GM18499 (cell line): ENCODE data around the gene TBC1D14.
A peak's percentile ranks its signal among the peaks of the same experiment; 100 is the strongest.

Source experiments
- ATAC-seq: cut with Tn5 transposase; IDR thresholded peaks from one replicate; pipeline ENCODE4 v1.9.1; 2021; ENCODE audit warnings: moderate number of reproducible peaks; ENCODE audit not compliant: insufficient read depth, unreplicated experiment

TBC1D14 gene

DNA sequence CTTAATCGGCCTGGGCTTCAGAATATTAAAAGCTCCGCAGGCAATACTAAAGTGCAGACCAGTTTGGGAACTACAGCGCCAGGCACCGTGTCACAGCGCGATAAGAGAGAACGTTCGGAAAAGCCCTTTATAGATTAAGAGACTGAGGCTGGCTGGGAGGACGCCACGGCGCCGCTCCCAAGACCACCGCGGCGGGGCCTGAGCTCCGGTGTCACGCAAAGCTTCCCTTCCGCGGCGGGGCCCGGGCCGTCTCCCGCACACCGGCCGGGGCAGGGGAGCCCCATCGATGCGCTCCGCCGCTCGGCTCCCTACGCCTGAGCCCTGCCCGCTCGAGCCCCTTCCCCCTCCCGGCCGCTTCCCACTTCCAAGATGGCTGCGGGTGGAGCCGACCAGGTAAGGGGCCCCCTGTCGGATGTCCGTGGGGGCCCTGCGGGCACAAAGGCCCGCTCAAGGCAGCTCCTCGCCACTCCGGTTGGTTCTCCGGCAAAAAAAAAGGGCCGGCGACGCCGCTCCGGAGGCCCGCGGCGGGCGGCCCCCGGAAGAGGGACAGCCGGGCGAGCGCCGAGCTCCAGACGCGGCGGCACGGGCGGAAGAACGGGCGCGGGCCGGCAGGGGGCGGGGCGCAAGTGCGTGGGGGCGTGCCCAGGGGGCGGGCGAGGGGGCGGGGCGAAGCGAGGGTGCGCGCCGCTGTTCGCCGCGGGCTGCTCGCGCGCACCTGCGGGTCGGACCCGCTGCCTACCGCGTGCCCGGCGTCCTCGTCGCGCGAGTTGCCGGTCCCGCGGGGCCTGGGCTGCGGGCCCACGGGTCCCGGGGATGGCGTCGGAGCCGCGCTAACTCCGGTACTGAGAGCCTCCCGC lies at the start of gene TBC1D14:
TSS of gene TBC1D14 (plus strand) at position 714 of the 857 bp plus-strand sequence. CDS start 13,564 bp downstream, outside the sequence.
- peak; percentile 61 for ATAC-seq

DNA sequence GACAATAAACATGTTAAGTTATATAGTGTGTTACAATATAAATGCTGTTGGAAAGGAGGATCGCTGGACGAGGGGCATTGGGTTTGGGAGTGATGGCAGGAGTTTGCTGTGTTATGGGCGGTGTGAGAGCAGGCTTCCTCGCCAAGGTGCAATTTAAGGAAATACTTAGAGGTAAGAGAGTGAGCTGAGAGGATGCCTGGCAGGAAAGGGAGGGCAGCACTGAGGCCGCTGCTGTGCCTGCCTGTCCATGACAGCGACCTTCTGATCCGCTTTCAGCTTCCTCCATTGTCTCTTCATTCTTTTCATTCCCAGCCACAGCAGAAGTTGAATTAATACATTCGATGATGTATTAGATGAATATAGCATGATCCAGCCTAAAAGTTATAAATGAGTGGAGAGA lies 41.2 kb upstream of the TBC1D14 start:
- no peak for ATAC-seq

DNA sequence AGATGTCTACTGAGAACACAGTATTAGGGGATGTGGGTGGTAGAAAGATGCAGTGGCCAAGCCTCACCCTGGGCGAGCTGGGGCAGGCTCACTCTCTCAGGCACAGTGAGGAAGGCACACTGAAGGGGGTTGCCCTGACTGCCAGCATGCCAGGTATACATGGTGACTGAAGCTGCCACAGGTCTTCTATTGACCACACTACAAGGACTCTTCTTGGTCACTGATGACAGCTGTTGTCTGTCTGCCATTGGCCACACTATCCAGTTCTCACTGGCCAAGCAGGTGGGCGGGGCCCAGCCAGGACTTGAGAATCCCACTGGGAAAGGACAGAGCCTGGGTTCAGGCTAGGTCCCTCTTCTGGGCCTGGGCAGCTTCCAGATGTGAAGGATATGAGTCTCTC lies 39.7 kb upstream of the TBC1D14 start:
- ATAC-seq = no peak

DNA sequence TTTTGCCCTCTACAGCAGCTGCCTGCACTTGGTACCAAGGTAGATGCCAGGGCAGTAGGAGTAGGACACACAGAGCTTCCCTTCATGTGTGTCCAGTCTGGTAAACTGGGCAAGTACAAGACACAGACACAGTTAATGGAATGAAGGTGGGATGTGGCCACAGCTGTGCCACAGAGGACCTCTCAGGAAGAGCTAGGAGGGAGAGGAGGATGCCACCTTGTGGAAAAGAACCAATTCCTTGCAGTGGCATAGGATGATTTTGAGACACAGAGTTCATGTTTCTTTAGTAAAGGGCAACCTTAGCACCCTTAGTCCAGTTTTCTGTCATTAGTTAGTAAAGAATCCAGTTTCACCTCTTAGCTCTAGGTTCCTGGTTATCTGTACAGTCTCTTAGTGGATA lies 36.3 kb upstream of the TBC1D14 start:
- no peak for ATAC-seq

- no peak for ATAC-seq
These were observed 35.7 kb upstream of the TBC1D14 start for GRCh38 chr4:6873792-6874461.

- ATAC-seq = no peak
These were observed 34.6 kb upstream of the TBC1D14 start for GRCh38 chr4:6874981-6875380.

DNA sequence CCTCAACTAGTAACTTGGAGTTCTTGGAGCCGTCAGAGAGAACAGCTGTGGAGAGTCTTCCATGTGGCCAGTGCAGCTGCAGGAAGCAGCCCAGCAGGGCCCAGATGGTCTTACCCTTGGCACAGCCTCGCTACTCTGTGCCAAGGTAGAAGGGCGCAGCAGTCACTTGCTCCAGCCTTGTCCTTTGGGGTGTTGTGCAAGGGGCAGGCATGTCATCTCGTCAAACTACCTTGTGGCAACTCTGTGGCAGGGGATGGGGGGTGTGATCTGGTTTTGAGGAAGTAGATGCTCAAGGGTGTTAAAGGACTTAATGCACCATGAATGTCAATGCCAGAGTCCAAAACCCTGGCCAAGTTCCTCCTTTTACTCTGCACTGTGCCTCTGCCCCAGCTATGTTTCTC lies 34.2 kb upstream of the TBC1D14 start:
- no peak for ATAC-seq

DNA sequence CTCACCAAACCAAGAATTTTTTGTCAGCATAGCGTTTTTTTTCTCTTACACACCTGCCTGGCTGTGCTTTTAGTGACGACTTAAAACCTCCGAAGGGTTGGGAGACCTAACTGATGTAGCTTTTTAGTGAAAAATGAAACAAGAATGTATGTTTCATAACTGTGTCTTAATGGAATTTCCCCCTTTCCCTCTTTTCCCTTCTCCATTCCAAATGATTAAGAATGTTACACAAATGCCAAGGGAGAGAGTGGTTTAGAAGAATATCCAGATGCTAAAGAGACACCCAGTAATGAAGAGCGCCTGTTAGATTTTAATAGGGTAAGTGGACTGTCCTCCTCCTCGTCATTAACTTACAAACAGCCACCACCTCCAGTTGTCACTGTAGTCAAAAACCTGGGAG lies 33.2 kb upstream of the TBC1D14 start:
- no peak for ATAC-seq

DNA sequence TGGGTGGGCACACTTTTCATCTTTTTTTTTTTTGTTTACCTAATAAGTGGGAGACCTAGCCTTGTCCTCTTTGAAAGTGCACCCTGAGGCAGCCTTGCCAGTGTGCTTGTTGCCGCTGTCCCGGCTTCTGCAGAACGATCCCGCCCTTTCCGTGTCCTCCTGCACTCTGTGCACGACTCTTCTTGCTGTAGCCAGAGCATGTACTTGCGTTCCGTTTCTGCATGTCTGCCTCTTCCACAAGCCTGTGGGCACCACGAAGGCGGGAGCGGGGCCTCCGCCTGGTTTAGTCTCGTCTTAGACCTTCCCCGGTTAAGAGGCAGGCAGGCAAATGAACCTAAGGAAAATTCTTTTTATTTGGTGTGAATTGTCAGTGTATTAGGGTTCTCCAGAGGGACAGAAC lies 32.6 kb upstream of the TBC1D14 start:
- no peak for ATAC-seq

DNA sequence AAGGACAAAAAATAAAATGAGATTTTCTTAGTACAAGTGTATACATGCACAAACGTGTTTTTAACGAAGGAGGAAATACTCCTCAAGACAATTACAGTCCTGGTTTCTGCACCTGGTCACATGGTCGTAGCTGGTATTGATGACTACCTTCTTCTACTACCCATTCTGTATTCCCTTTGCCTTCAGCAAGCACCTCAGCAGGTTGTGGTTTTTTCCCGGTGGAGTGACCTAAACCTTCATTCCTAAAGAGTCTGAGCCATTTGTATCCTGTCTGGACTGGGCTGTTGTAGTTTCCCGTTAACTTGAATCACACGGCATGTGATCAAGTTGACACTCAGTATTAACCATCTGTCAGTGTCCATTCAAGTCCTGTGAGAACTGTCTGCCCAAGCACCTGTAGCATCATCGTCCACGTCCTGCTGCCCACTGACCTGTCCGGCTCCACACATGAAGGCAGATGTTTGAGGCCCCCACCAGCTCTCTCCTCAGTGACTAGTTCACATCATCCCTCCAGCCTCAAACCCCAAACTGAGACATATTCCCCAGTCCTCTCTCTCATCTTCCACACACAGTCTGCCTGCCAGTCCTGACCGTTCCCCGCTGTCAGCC lies 31.1 kb upstream of the TBC1D14 start:
- no peak for ATAC-seq

DNA sequence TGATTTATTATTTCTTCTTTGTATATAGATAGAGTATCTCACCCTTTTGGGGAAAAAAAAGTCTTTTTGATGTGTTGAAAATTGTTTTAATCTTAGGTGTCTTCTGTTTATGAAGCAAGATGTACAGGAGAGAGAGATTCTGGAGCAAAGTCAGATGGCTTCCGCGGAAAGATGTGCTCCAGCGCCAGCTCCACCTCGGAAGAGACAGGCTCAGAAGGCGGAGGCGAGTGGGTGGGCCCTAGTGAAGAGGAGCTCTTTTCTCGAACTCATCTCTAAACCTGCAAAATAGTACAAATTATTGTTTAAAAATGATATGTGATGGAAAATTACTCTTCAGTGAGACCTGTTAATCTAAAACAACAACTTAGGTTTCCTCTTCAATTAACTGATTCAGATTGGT lies 28.9 kb upstream of the TBC1D14 start:
- ATAC-seq = no peak

- ATAC-seq = no peak
These were observed 27.7 kb upstream of the TBC1D14 start for GRCh38 chr4:6881908-6882307.

GRCh38 chr4:6884341-6884870 lies 25.2 kb upstream of the TBC1D14 start:
- ATAC-seq = no peak

GRCh38 chr4:6885953-6886557 lies 23.6 kb upstream of the TBC1D14 start:
- no peak for ATAC-seq

DNA sequence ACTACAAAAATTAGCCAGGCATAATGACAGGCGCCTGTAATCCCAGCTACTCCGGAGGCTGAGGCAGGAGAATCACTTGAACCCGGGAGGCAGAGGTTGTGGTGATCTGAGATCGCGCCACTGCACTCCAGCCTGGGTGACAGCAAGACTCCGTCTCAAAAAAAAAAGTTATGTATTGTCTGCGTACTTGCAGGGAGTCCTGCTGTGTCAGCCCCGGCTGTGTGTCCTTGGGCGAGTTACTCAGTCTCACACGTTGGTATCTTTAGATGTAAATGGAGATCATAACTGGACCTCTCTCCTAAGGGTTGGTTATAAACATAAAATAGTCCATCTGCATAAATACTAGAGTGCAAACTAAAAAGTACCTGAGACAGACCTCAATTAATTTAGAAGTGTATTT lies 22.7 kb upstream of the TBC1D14 start:
- ATAC-seq = no peak

- ATAC-seq = no peak
These were observed 21.8 kb upstream of the TBC1D14 start for GRCh38 chr4:6887591-6888371.

DNA sequence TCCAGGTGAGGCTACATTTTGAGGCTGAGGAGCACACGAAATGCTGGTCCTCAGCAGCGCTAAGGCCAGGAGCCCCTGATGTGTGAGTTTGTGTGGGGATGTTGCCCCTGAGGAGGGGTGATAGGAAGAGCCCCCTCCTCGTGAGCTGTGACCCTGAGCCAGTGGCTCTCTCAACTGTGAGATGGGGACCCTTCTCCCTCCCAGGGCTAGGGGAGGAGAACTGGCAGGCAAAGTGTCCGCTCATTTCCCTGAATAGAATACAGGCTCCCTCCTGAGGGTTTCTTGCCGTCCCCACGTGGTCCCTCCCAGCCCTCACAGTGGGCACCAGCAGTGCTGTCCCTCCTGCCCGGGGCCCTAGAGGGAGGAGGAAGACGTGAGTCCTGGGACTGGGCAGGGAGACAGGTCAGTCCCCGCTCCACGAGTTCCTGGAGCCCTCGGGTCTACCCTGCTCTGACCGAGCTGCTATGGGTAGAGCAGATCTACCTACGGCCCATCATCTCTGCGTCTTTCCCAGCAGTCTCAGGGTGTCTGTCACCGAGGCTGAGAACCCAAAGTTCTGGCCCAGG lies 21.0 kb upstream of the TBC1D14 start:
- ATAC-seq = no peak

DNA sequence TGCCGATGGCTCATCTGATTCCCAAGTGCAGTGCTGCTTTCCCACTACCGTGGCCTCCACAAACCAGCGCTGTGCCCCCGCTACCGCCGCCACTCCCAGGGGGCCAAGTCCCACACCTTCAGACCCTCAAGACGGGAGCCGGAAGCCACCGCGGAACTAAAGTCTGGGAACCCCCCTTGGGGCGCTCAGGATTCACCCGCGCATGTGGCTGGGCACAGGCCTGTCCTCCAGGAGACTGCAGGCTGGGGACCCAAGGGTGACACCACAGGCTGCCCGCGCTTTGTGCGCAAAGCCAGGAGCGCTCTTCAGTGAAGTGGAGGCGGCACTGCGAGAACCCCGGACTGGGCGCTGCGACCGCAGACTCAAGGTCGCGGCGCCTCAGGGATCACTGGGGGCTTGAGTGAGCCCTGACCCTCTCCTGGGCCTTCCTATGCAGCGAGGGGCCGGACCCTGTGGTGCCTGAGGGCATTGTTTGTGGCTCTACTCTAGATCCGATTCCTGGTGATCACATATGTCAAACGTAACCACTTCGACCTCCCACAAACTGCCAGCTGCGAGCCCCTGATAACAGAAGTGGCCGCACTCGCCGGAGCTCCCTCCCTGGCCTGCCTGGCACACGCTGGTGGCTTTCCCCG lies 20.4 kb upstream of the TBC1D14 start:
- no peak for ATAC-seq

DNA sequence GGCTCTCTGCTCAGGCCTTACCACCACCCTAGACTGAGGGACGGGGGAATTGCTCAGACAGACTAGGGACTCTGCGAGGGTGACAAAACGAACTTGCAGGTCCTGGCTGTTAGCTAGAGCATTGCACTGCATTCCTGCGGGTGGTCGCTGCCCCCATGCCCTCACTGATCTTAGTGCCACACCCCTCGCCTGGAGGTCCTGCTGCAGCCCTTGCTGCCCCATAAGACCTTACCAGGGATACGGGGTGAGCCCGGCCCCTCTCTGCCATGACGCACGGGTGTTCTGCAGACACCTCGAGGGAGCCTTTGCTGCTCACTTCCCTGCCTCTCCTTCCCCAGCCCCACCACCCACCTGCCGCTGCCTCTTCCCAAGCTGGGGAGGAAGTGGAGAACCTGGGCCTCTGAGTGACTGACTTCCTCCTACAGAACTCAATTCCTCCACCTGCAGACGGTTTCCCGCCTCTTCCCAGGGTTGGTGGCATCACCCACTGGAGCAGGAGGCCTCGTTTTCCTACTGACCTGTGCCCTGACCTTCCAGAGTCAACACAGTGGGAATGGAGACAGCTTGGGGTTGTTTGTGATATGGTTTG lies 19.8 kb upstream of the TBC1D14 start:
- no peak for ATAC-seq
